Tibial artery (tissue), 4 donors: Measurements from ENCODE around the gene OR8B8.

ENCODE experiments used
- DNase-seq, 2 donors: peaks; one replicate each; pipeline ENCODE4 v3.0.0-alpha.2; 2019
- H3K27ac ChIP-seq, 2 donors: fragments of 200-600 bp; sonication (generic) in 1 of 2; 1 replicate in 1 of 2; 2 replicates in 1 of 2; pipeline ENCODE4 v1.5.1; 2018 to 2019; ENCODE audit warnings: mild to moderate bottlenecking in 1 of 2
- H3K27me3 ChIP-seq, 2 donors: fragments of 200-600 bp; sonication (generic) in 1 of 2; one replicate each; pipeline versions ENCODE4 v1.5.1 to v1.6.0; 2016 to 2019
- H3K36me3 ChIP-seq, 3 donors: fragments of 200-600 bp; sonication (generic) in 2 of 3; one replicate each; pipeline ENCODE4 v1.5.1; 2016 to 2019; ENCODE audit warnings: mild to moderate bottlenecking in 2 of 3
- H3K4me1 ChIP-seq, 4 donors: fragments of 200-600 bp; sonication (generic) in 2 of 4; 1 replicate in 3 of 4; 2 replicates in 1 of 4; pipeline ENCODE4 v1.5.1; 2016 to 2019
- H3K4me3 ChIP-seq, 2 donors: fragments of 200-600 bp; sonication (generic) in 1 of 2; 1 replicate in 1 of 2; 2 replicates in 1 of 2; pipeline ENCODE4 v1.5.1; 2018 to 2019; ENCODE audit warnings: mild to moderate bottlenecking in 2 of 2
- H3K9me3 ChIP-seq, 3 donors: fragments of 200-600 bp; sonication (generic) in 1 of 3; one replicate each; pipeline ENCODE4 v1.5.1; 2016 to 2019
- CTCF ChIP-seq, 2 experiments: fragments of 200-600 bp in 1 of 2; fragments of 450-650 bp in 1 of 2; IDR thresholded peaks; one replicate each; pipeline ENCODE4 v1.5.1; 2017 to 2019; ENCODE audit warnings: antibody characterized with exemption in 2 of 2, mild to moderate bottlenecking in 1 of 2, moderate library complexity in 1 of 2
- intact Hi-C: fragments of 100-400 bp; cut with DNase I; formaldehyde crosslinking; loops from one replicate; pipeline ENCODE4 v1.15.0; 2023; ENCODE audit warnings: low total_unique reads

Gene OR8B8

GRCh38 chr11:124445646-124446150 is at the start of gene OR8B8:
Gene OR8B8 (minus strand): TSS chr11:124445696. CDS start chr11:124441085, 4,611 bp downstream.
- no peaks in the 10 kb centered on the region for H3K9me3 ChIP-seq
- H3K36me3 ChIP-seq = no peaks in the 10 kb centered on the region
- H3K4me3 ChIP-seq = no peak within 1 kb of the TSS
- H3K4me1 ChIP-seq = no peaks in the 10 kb centered on the region
- TF ChIP-seq CTCF (IDR thresholded peaks at IDR 0.05) = no peak
- DNase-seq = no peak
- no peaks in the 10 kb centered on the region for H3K27me3 ChIP-seq
- intact Hi-C loops = no loop called here
- H3K27ac ChIP-seq = no peak within 1 kb of the TSS

GRCh38 chr11:124493016-124493655 is 47.6 kb upstream of the OR8B8 start:
- intact Hi-C loops = no loop called here
- no peak for TF ChIP-seq CTCF (IDR thresholded peaks at IDR 0.05)
- DNase-seq = no peak
- Histone ChIP-seq H3K27me3 (no peaks in the 10 kb centered on the region), H3K9me3 (no peaks in the 10 kb centered on the region), H3K36me3 (no peaks in the 10 kb centered on the region), H3K4me3 (no peak overlapping the region), H3K27ac (no peak overlapping the region), H3K4me1 (no peaks in the 10 kb centered on the region)

- no peak overlapping the region for H3K4me3 ChIP-seq
- H3K36me3 ChIP-seq = no peaks in the 10 kb centered on the region
- H3K9me3 ChIP-seq = no peaks in the 10 kb centered on the region
- H3K4me1 ChIP-seq = no peaks in the 10 kb centered on the region
- no peak for DNase-seq
- no peak overlapping the region for H3K27ac ChIP-seq
- intact Hi-C loops = no loop called here
- H3K27me3 ChIP-seq = no peaks in the 10 kb centered on the region
- TF ChIP-seq CTCF (IDR thresholded peaks at IDR 0.05) = no peak
Observed at GRCh38 chr11:124483422-124483821, 37.9 kb upstream of the OR8B8 start.

GRCh38 chr11:124482362-124483147 is 37.1 kb upstream of the OR8B8 start:
- Histone ChIP-seq H3K9me3 (no peaks in the 10 kb centered on the region), H3K4me3 (no peak overlapping the region), H3K27ac (no peak overlapping the region), H3K36me3 (no peaks in the 10 kb centered on the region), H3K4me1 (no peaks in the 10 kb centered on the region), H3K27me3 (no peaks in the 10 kb centered on the region)
- DNase-seq = no peak
- intact Hi-C loops = no loop called here
- no peak for TF ChIP-seq CTCF (IDR thresholded peaks at IDR 0.05)

- Histone ChIP-seq H3K36me3 (no peaks in the 10 kb centered on the region), H3K4me3 (peak overlapping the region; percentile 9 to 19), H3K9me3 (no peaks in the 10 kb centered on the region), H3K27me3 (no peaks in the 10 kb centered on the region), H3K27ac (no peak overlapping the region), H3K4me1 (no peaks in the 10 kb centered on the region)
- TF ChIP-seq CTCF (IDR thresholded peaks at IDR 0.05) = no peak
- DNase-seq = peak in 1 of 2 donors; percentile 35
- intact Hi-C loops = no loop called here
Observed at GRCh38 chr11:124481365-124482323, 36.1 kb upstream of the OR8B8 start.
